ENCODE results near the gene USP27X. TPM values are rescaled to one million over a fixed set of nuclear protein-coding genes. Genes with fewer than 3 reads are reported as not detected.

USP27X gene
- polyA plus RNA-seq, 2 of the 4 experiments (the other 2 are of a cell fraction) = 4.5 to 4.6 TPM

GRCh38 chrX:49845701-49846403 lies 33.4 kb upstream of the USP27X start:
- no peaks in the 10 kb centered on the region for H3K9me3 ChIP-seq
- H3K4me1 ChIP-seq = no peaks in the 10 kb centered on the region
- no peak overlapping the region for H3K4me3 ChIP-seq
- POLR2A ChIA-PET = no interaction called here
- no peak for FAIRE-seq
- TF ChIP-seq KDM5A (IDR thresholded peaks at IDR 0.05) (no peak), BCL3 (IDR thresholded peaks at IDR 0.05) (no peak), ZSCAN20 (CRISPR knock-in tag; IDR thresholded peaks at IDR 0.05) (no peak), CHD2 (IDR thresholded peaks at IDR 0.05; ENCODE audit: low read length, partially characterized antibody) (no peak), POLR2A (IDR thresholded peaks at IDR 0.05; ENCODE audit: low read length) (no peak), NPAS2 (CRISPR knock-in tag; IDR thresholded peaks at IDR 0.05; ENCODE audit: borderline replicate concordance) (no peak), HES2 (IDR thresholded peaks at IDR 0.05) (no peak), FOSL2 (IDR thresholded peaks at IDR 0.05) (no peak), FOSL2 (CRISPR knock-in tag; IDR thresholded peaks at IDR 0.05) (no peak), PHF8 (IDR thresholded peaks at IDR 0.05; ENCODE audit: borderline replicate concordance, low read depth) (no peak), NR3C1 (IDR thresholded peaks at IDR 0.05) (no peak), MAZ (IDR thresholded peaks at IDR 0.05; ENCODE audit: borderline replicate concordance, low read depth, low read length) (no peak), HOXB5 (CRISPR knock-in tag; IDR thresholded peaks at IDR 0.05) (no peak), ZC3H11A (IDR thresholded peaks at IDR 0.05) (no peak), FOSB (CRISPR knock-in tag; IDR thresholded peaks at IDR 0.05) (no peak), TP53 (CRISPR knock-in tag; IDR thresholded peaks at IDR 0.05) (no peak), MYC (IDR thresholded peaks at IDR 0.05; ENCODE audit: borderline replicate concordance, low read length) (no peak), MAFK (IDR thresholded peaks at IDR 0.05; ENCODE audit: partially characterized antibody) (no peak)
- TF ChIP-seq, protein P1, sequence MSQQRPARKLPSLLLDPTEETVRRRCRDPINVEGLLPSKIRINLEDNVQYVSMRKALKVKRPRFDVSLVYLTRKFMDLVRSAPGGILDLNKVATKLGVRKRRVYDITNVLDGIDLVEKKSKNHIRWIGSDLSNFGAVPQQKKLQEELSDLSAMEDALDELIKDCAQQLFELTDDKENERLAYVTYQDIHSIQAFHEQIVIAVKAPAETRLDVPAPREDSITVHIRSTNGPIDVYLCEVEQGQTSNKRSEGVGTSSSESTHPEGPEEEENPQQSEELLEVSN (IDR thresholded peaks at IDR 0.05; ENCODE audit: borderline replicate concordance, low read depth) = no peak
- TF ChIP-seq, protein P2, sequence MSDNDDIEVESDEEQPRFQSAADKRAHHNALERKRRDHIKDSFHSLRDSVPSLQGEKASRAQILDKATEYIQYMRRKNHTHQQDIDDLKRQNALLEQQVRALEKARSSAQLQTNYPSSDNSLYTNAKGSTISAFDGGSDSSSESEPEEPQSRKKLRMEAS (IDR thresholded peaks at IDR 0.05) = no peak
- DNase-seq (ENCODE audit: low read depth in 1 of 2, low spot score in 1 of 2) = no peak
- WGBS (ENCODE audit: missing lambda C conversion rate) = 47% methylated on average over 4 of the region's 4 CpGs
- no peak for ATAC-seq
- CTCF ChIA-PET = interaction anchor here (0.9 to 2.8 kb wide), 3 partner anchors 7 to 70 kb away, joined by 4 to 17 read pairs (median 4); no protein-coding TSS in a partner anchor
- no peak overlapping the region for H3K4me2 ChIP-seq
- H3K27ac ChIP-seq = no peak overlapping the region

- TF ChIP-seq HOXB5 (CRISPR knock-in tag; IDR thresholded peaks at IDR 0.05) = no peak
- no peak for TF ChIP-seq SMC3 (IDR thresholded peaks at IDR 0.05)
- no peak for TF ChIP-seq ATOH8 (CRISPR knock-in tag; IDR thresholded peaks at IDR 0.05; ENCODE audit: low read depth)
- TF ChIP-seq RNF2 (IDR thresholded peaks at IDR 0.05; ENCODE audit: borderline replicate concordance, low read depth) = no peak
- CTCF ChIA-PET = interaction anchor here (0.9 to 2.8 kb wide), 2 partner anchors 8 to 11 kb away, joined by 4 to 17 read pairs; no protein-coding TSS in a partner anchor
- Histone ChIP-seq H3K27ac (no peak overlapping the region), H3K9me3 (no peaks in the 10 kb centered on the region), H3K4me1 (no peaks in the 10 kb centered on the region), H3K4me2 (no peak overlapping the region), H3K4me3 (no peak overlapping the region)
- POLR2A ChIA-PET = no interaction called here
- 5% methylated on average over 1 of the region's 1 CpG for WGBS (ENCODE audit: missing lambda C conversion rate)
- ATAC-seq (no peak), FAIRE-seq (no peak), DNase-seq (ENCODE audit: low read depth in 1 of 2, low spot score in 1 of 2) (no peak)
Observed at GRCh38 chrX:49846522-49846921, 32.8 kb upstream of the USP27X start.

All from A549 (cell line).